UCSD-AML1 (cell line): ENCODE data around the gene C16orf74.
A peak's percentile ranks its signal among the peaks of the same experiment; 100 is the strongest.

Experiments
- DNase-seq: peaks from one replicate; lab custom pipeline; 2025; ENCODE audit not compliant: unreplicated experiment; lab: John Stamatoyannopoulos, UW

C16orf74 gene

DNA sequence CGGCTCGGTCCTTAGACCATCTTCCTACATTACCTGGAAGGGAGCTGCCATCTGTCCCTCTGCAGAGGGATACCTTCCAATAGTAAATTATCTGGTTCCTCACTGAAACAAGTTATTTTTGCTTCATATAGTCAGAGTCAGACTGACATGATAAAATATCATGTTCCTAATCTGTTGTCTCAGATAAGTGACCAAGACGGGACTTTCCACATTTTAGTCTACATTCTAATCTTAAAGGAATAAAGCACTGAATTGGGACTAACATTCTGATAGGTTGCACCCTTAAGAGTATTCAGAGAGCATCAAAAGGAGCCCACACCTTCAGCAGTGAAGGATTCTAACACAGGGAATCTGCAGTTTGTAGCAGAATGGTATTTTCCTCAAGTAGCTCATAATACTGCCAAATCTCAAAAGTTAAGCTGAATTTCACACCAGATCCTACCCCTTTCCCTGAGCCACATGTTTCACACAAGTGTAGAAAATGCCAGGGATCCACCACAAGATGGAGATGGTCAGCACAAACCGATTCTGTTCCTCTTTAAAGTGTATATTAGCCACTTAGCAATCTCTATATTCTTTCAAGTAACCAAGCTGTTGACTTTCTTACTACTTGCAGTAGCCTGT, 75.5 kb downstream of the C16orf74 start:
- no peak for DNase-seq

- DNase-seq, result no peak
Measured at GRCh38 chr16:85674828-85675227, 76.1 kb downstream of the C16orf74 start.

GRCh38 chr16:85674418-85674755, 76.5 kb downstream of the C16orf74 start:
- no peak for DNase-seq

GRCh38 chr16:85673529-85674417, 77.1 kb downstream of the C16orf74 start:
- DNase-seq, result no peak

GRCh38 chr16:85670840-85671239, 80.1 kb downstream of the C16orf74 start:
- DNase-seq, result no peak

- DNase-seq, result no peak
Measured at GRCh38 chr16:85668676-85669424, 82.0 kb downstream of the C16orf74 start.

GRCh38 chr16:85667841-85668413, 83.0 kb downstream of the C16orf74 start:
- no peak for DNase-seq

GRCh38 chr16:85667261-85667660, 83.6 kb downstream of the C16orf74 start:
- no peak for DNase-seq

DNA sequence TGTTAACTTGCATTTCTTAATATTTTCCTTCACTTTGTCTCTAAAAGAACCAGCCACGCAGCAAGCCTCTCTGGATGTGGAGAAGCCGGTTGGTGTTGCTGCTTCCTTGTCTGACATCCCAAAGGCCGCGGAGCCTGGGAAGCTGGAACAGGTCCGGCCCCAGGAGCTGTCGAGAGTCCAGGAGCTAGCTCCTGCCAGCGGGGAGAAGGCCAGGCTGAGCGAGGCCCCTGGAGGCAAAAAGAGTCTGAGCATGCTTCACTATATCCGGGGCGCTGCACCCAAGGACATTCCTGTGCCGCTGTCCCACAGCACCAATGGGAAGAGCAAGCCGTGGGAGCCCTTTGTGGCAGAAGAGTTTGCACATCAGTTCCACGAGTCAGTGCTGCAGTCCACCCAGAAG, 85.0 kb downstream of the C16orf74 start:
- no peak for DNase-seq

DNA sequence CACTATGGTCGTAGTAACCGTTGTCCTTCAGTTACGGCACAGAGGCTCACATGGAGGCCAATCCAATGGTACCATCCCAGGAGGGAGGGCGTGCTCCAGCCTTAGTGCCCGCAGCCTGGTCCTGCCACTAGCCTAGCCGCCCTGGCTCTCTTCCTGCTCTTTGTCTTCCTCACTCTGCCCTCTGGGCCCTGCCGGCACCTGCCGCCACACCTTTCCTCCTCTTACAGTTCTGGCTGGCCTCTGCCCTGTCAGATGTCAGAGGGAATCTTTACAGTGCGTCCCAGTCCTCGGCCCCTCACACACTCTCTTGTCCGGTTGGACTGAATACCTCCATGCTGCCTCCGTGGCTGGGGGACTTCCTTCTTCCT, 85.5 kb downstream of the C16orf74 start:
- no peak for DNase-seq

GRCh38 chr16:85664580-85665372, 86.1 kb downstream of the C16orf74 start:
- DNase-seq, result no peak

DNA sequence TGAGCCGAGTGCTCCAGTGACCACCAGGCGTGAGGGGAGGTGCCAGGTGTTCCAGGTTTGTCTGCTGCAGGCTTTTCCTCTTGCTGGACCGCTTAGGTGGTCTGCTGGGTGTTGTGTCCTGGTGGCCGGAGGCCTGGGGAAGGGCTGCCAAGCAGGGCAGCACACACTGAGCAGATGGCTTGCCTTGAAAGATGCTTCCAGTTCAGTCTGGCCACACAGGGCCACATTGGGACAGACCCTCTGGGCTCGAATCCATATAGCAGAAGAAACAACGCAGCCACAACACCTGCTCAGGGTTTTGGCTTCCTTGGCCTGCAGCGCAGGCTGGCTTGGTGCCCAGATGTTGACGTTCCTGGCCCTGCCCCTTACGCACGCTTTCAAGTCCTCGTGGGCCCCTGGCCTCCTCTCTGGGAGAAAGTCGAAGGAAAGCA, 87.0 kb downstream of the C16orf74 start:
- DNase-seq, result no peak

DNA sequence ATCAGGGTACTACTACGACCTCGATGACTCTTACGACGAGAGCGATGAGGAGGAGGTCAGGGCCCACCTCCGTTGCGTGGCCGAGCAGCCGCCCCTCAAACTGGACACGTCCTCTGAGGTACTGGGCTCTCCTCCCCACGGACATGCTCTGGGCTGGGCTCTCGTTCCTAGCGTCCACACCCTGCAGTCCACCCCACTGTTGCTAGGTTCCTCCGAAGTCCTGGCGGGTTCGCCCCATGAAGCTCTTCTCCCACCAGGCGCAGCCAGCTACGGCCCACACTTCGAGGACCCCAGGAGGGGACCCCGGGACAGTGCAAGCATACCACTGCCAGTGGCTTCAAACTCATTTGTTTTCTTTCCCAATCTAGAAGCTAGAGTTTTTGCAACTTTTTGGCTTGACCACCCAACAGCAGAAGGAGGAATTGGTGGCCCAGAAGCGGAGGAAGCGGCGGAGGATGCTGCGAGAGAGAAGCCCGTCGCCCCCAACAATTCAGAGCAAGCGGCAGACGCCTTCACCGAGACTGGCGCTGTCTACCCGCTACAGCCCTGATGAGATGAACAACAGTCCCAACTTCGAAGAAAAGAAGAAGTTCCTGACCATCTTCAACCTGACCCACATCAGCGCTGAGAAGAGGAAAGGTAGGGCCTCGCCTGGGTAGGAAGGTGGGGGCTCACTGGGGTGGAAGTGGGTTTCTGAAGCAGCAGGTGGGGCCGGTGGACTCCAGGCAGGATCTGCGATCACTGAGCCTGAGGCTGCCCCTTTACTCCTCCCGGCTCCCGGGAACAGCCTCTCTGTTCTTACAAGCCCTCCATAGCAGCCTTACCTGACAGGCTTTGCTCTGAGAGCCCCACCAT, 87.7 kb downstream of the C16orf74 start:
- no peak for DNase-seq

GRCh38 chr16:85662482-85662812, 88.4 kb downstream of the C16orf74 start:
- DNase-seq, result no peak

GRCh38 chr16:85661740-85662481, 89.0 kb downstream of the C16orf74 start:
- DNase-seq, result no peak

DNA sequence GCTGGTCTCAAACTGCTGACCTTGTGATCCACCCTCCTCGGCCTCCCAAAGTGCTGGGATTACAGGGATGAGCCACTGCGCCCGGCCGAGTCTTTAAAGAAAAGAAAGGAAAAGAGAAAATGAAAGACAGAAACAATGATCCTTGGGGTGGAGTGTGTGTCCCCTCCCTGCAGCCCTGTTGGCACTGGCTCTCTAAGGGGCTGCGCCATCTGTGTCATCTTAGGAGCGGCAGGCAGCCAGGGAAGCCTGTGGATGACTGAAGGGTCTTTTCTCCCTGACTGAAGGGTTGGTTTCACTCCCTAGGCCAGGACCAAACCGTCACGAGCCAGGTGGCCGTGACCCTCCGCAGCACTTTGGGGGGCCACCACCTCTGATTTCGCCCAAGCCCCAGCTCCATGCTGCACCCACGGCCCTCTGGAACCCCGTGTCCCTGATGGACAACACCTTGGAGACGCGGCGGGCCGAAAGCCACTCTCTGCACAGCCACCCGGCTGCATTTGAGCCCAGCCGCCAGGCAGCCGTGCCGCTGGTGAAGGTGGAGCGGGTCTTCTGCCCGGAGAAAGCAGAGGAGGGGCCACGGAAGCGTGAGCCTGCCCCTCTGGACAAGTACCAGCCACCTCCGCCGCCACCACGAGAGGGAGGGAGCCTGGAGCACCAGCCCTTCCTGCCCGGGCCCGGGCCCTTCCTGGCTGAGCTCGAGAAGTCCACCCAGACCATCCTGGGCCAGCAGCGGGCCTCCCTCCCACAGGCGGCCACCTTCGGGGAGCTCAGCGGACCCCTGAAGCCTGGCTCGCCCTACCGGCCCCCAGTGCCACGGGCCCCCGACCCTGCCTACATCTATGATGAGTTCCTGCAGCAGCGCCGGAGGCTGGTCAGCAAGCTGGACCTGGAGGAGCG, 89.8 kb downstream of the C16orf74 start:
- DNase-seq, result no peak

DNA sequence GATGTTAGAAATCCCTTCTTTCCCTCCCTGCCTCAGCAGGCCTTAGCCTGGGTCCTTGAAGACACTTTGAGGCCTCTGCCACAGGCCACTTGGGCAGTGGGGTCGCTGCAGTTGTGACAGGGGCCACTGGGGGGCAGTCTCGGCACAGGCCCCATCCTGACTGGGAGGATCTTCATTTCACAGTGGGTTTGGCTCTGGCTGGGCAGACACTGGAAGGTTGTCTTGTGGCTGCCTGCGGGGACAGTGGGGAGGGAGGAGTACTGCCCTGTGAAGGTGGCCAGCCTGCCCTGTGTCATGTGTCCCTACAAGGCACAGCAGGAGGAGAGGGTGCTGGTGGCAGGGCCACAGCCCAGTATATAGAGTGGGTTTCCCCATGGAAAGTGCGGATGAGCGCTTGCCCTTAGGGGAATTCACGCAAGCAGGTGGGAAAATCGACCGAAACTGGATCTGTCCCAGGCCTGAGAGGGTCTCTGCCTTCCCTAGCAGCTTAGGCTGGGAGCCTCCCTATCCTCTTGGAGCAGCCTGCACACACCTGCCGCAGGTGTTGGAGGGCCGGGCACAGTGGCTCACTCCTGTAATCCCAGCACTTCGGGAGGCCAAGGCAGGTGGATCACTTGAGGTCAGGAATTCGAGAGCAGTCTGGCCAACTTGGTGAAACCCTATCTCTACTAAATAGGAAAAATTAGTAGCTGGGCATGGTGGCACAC, 90.9 kb downstream of the C16orf74 start:
- DNase-seq, result peak; percentile 70

- DNase-seq, result no peak
Measured at GRCh38 chr16:85659336-85659735, 91.6 kb downstream of the C16orf74 start.
